ENCODE data around the gene MYPOP.

Gene MYPOP

GRCh38 chr19:45863840-45864628 is 38.4 kb downstream of the MYPOP start, which contains the start of gene FOXA3:
TSS of gene FOXA3 (plus strand) at chr19:45864326. CDS start at chr19:45864457, 131 bp downstream.
- TF ChIP-seq ARNTL (CRISPR knock-in tag; IDR thresholded peaks at IDR 0.05; ENCODE audit: borderline replicate concordance, low read depth): no peak
- TF ChIP-seq OSR1 (CRISPR knock-in tag; IDR thresholded peaks at IDR 0.05): no peak
- TF ChIP-seq ZNF565 (CRISPR knock-in tag; conservative IDR thresholded peaks at IDR 0.05; ENCODE audit: low read depth): no peak
- TF ChIP-seq PATZ1 (CRISPR knock-in tag; IDR thresholded peaks at IDR 0.05; ENCODE audit: borderline replicate concordance): no peak
- no peak for TF ChIP-seq ZFP3 (CRISPR knock-in tag; IDR thresholded peaks at IDR 0.05)
- TF ChIP-seq ISL1 (CRISPR knock-in tag; IDR thresholded peaks at IDR 0.05): no peak
- no peak for TF ChIP-seq SNAI2 (CRISPR knock-in tag; IDR thresholded peaks at IDR 0.05)
- TF ChIP-seq ZNF8 (CRISPR knock-in tag; IDR thresholded peaks at IDR 0.05): no peak
- TF ChIP-seq CREB5 (CRISPR knock-in tag; IDR thresholded peaks at IDR 0.05; ENCODE audit: low read depth): no peak
- no peak for TF ChIP-seq CSDC2 (CRISPR knock-in tag; IDR thresholded peaks at IDR 0.05)
- TF ChIP-seq POU6F1 (CRISPR knock-in tag; IDR thresholded peaks at IDR 0.05; ENCODE audit: borderline replicate concordance, low read depth): no peak
- TF ChIP-seq ZNF70 (CRISPR knock-in tag; IDR thresholded peaks at IDR 0.05): no peak
- no peak for TF ChIP-seq TOX (CRISPR knock-in tag; IDR thresholded peaks at IDR 0.05; ENCODE audit: borderline replicate concordance)
- no peak for TF ChIP-seq ZC3H10 (CRISPR knock-in tag; IDR thresholded peaks at IDR 0.05)
- peak; percentile 65 for ATAC-seq

- TF ChIP-seq CREB5 (CRISPR knock-in tag; IDR thresholded peaks at IDR 0.05; ENCODE audit: low read depth) (no peak), SNAI2 (CRISPR knock-in tag; IDR thresholded peaks at IDR 0.05) (no peak), ZFP30 (CRISPR knock-in tag; IDR thresholded peaks at IDR 0.05) (no peak; the same call in 1 of the 2 replicates), TOX (CRISPR knock-in tag; IDR thresholded peaks at IDR 0.05; ENCODE audit: borderline replicate concordance) (no peak), ESRRG (CRISPR knock-in tag; IDR thresholded peaks at IDR 0.05) (no peak), RARB (CRISPR knock-in tag; IDR thresholded peaks at IDR 0.05) (no peak), ZNF8 (CRISPR knock-in tag; IDR thresholded peaks at IDR 0.05) (no peak), POU6F1 (CRISPR knock-in tag; IDR thresholded peaks at IDR 0.05; ENCODE audit: borderline replicate concordance, low read depth) (no peak), PPARA (CRISPR knock-in tag; IDR thresholded peaks at IDR 0.05; ENCODE audit: borderline replicate concordance) (no peak), ZC3H10 (CRISPR knock-in tag; IDR thresholded peaks at IDR 0.05) (no peak), ISL1 (CRISPR knock-in tag; IDR thresholded peaks at IDR 0.05) (no peak), ARNTL (CRISPR knock-in tag; IDR thresholded peaks at IDR 0.05; ENCODE audit: borderline replicate concordance, low read depth) (no peak), ZFP3 (CRISPR knock-in tag; IDR thresholded peaks at IDR 0.05) (no peak), CSDC2 (CRISPR knock-in tag; IDR thresholded peaks at IDR 0.05) (no peak), PATZ1 (CRISPR knock-in tag; IDR thresholded peaks at IDR 0.05; ENCODE audit: borderline replicate concordance) (no peak), TSHZ2 (CRISPR knock-in tag; IDR thresholded peaks at IDR 0.05) (no peak), CSRNP3 (CRISPR knock-in tag; IDR thresholded peaks at IDR 0.05) (no peak), ZNF70 (CRISPR knock-in tag; IDR thresholded peaks at IDR 0.05) (no peak), OSR1 (CRISPR knock-in tag; IDR thresholded peaks at IDR 0.05) (no peak)
Measured at GRCh38 chr19:45863335-45863839, 39.0 kb downstream of the MYPOP start.

More at GRCh38 chr19:45863335-45863839, 39.0 kb downstream of the MYPOP start:
- ATAC-seq: no peak
